GM21528 (cell line): ENCODE results near the gene MYLK2.
"Not testable (repeated sequence)": the region's sequence is repeated elsewhere in the genome, so short reads cannot be mapped to it uniquely, and the experiment has no call there.

Source experiments
- ATAC-seq: cut with Tn5 transposase; IDR thresholded peaks from one replicate; pipeline ENCODE4 v1.9.1; 2021; ENCODE audit warnings: mild to moderate bottlenecking, moderate library complexity; ENCODE audit not compliant: unreplicated experiment, low FRiP score

Gene MYLK2

GRCh38 chr20:31819083-31819784 is at the start of gene MYLK2:
Gene MYLK2, plus strand, starts transcription at chr20:31819356. Its CDS starts 225 bp downstream, at chr20:31819581.
- no peak for ATAC-seq

GRCh38 chr20:31769681-31770080 is 49.5 kb upstream of the MYLK2 start:
- ATAC-seq, result no peak

GRCh38 chr20:31770243-31770642 is 48.9 kb upstream of the MYLK2 start:
- no peak for ATAC-seq

- ATAC-seq, result no peak
These were observed 44.7 kb upstream of the MYLK2 start for GRCh38 chr20:31774408-31774807.

GRCh38 chr20:31780839-31781238 is 38.3 kb upstream of the MYLK2 start:
- no peak for ATAC-seq

- no peak for ATAC-seq
These were observed 37.2 kb upstream of the MYLK2 start for GRCh38 chr20:31781945-31782344.

GRCh38 chr20:31784354-31785044 is 34.7 kb upstream of the MYLK2 start:
- no peak for ATAC-seq

GRCh38 chr20:31785089-31785488 is 34.1 kb upstream of the MYLK2 start:
- ATAC-seq, result no peak

- no peak for ATAC-seq
These were observed 30.6 kb upstream of the MYLK2 start for GRCh38 chr20:31788578-31788977.

- no peak for ATAC-seq
These were observed 28.8 kb upstream of the MYLK2 start for GRCh38 chr20:31790401-31790800.

GRCh38 chr20:31797364-31797763 is 21.8 kb upstream of the MYLK2 start:
- ATAC-seq, result no peak

- ATAC-seq, result no peak
These were observed 17.6 kb upstream of the MYLK2 start for GRCh38 chr20:31801508-31801907.

GRCh38 chr20:31803552-31804291 is 15.4 kb upstream of the MYLK2 start:
- no peak for ATAC-seq

GRCh38 chr20:31806564-31807355 is 12.4 kb upstream of the MYLK2 start:
- ATAC-seq, result no peak

GRCh38 chr20:31808481-31808880 is 10.7 kb upstream of the MYLK2 start:
- ATAC-seq, result no peak

GRCh38 chr20:31809661-31810060 is 9.5 kb upstream of the MYLK2 start:
- ATAC-seq, result no peak

GRCh38 chr20:31811198-31811597 is 8.0 kb upstream of the MYLK2 start:
- no peak for ATAC-seq

- no peak for ATAC-seq
These were observed 7.1 kb upstream of the MYLK2 start for GRCh38 chr20:31811796-31812728.

- ATAC-seq, result no peak
These were observed 5.5 kb upstream of the MYLK2 start for GRCh38 chr20:31813611-31814010.

- ATAC-seq, result not testable (repeated sequence)
These were observed 5.0 kb upstream of the MYLK2 start for GRCh38 chr20:31814142-31814541.
